NCI-H1694 (cell line): ENCODE measurements around the gene POLD1.
"Not testable (repeated sequence)": the region's sequence is repeated elsewhere in the genome, so short reads cannot be mapped to it uniquely, and the experiment has no call there.

Experiments used
- DNase-seq: peaks from one replicate; lab custom pipeline; 2025; lab: John Stamatoyannopoulos, UW

POLD1 gene

DNA sequence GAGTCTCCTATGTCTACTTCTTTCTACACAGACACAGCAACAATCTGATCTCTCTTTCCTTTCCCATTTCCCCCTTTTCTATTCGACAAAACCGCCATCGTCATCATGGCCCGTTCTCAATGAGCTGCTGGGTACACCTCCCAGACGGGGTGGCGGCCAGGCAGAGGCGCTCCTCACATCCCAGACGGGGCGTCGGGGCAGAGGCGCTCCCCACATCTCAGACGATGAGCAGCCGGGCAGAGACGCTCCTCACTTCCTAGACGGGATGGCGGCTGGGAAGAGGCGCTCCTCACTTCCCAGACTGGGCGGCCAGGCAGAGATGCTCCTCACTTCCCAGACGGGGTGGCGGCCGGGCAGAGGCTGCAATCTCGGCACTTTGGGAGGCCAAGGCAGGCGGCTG lies 6.8 kb downstream of the POLD1 start:
- not testable (repeated sequence) for DNase-seq

DNA sequence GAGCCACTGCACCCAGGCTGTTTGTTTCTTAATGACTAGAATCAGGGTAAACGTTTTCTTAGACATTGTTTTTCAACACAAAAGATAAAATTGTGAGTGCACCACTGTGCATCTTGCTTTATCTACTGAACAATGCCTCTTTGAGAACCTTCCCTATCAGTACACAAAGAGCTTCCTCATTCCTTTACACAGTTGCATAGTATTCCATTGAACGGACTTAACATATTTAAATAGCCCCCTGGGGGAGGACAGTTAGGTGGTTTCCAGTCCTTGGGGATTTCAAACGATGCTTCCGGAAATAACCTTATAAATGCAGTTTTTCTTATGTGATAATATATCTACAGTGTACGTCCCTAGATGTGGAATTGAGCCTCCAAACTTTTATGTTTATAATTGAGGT lies 8.6 kb downstream of the POLD1 start:
- no peak for DNase-seq

DNA sequence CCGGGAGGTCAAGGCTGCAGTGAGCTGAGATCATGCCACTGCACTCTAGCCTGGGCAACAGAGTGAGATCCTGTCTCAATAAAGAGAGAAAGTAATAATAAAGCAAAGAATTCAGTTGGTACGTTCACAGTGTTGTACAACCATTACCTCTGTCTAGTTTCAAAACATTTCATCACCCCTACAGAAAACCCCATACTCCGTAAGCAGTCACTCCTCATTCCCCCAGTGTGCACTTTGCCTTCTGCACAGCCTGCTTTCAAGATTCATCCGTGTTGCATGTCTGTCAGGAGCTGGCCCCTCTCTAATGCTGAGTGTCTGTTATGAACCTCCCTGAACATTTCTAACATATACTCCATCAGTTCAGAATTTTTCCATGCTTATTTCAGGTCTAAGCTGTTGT lies 9.4 kb downstream of the POLD1 start:
- no peak for DNase-seq

DNA sequence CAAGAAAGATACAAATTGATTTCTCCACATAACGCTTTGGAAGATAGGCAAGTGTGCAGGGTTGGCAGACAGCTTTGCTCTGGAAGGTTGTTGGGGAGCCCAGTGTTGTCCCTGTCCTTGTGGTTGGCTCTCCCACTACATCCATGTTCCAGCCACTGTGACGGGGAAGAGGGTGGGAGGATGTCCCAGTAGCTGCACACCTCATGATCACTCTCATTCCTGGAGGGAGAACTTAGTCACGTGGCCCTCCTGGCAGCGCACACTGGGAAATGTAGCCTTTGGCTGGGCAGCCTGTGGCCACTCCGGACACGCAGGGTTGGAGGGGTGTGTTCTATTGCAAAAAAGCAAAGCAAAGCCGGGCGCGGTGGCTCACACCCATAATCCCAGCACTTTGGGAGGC lies 9.9 kb downstream of the POLD1 start:
- DNase-seq: no peak

DNA sequence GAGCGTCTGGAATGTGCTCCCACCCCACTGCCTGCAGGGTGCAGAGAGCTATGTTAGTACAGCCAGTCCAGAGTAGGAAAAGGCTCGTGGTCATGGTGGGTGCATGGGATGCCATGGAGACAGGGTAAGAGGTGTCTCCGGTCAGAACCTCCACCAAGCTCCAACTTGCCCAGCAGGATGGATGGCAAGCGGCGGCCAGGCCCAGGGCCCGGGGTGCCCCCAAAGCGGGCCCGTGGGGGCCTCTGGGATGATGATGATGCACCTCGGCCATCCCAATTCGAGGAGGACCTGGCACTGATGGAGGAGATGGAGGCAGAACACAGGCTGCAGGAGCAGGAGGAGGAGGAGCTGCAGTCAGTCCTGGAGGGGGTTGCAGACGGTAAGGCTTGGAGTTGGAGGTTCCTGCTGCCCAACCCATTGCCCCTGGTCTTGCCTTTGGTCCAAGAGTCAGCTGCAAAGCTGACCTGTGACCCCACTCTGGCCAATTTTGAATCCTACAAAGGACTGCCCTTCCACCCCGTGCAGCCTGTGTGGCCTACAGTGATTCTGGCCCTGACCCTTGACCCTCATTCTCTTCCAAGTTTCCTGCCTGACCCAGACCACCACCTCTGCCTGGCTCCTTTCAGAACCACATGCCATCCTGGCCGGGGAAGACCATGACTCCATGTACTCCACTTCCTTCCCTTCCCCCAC lies 14.7 kb downstream of the POLD1 start:
- DNase-seq: no peak

DNA sequence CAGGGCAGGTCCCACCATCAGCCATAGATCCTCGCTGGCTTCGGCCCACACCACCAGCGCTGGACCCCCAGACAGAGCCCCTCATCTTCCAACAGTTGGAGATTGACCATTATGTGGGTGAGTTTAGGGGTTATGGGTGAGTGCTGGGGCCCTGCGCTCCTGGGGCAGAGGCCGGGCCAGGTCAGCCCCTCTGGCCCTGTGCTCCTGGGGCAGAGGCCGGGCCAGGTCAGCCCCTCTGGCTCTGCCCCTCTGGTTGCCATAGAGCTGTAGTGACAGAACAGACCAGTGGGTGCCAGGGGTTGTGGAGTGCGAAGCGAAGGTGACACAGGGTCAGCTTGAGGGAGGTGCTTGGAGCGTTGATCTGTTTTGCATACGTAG lies 15.2 kb downstream of the POLD1 start:
- DNase-seq: no peak

DNA sequence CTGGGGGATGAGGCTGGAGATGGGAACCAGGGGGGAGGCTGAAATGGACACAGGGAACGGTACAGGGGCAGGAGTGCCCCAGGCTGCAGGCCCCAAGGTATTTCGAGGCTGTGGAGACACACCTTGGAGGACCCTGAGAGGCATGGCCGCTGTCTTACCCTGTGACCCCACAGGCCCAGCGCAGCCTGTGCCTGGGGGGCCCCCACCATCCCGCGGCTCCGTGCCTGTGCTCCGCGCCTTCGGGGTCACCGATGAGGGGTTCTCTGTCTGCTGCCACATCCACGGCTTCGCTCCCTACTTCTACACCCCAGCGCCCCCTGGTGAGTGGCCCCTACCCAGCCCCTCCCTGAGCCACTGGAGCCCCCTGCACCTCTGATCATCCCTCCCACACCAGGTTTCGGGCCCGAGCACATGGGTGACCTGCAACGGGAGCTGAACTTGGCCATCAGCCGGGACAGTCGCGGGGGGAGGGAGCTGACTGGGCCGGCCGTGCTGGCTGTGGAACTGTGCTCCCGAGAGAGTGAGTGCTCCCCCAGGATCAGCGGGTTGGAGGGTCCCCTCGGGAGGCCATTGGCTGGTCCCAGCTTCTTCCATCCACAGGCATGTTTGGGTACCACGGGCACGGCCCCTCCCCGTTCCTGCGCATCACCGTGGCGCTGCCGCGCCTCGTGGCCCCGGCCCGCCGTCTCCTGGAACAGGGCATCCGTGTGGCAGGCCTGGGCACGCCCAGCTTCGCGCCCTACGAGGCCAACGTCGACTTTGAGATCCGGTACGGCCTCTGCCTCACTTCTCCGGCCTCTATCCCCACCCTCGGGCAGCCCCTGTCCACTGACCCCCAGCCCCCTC lies 17.7 kb downstream of the POLD1 start:
- DNase-seq: no peak

DNA sequence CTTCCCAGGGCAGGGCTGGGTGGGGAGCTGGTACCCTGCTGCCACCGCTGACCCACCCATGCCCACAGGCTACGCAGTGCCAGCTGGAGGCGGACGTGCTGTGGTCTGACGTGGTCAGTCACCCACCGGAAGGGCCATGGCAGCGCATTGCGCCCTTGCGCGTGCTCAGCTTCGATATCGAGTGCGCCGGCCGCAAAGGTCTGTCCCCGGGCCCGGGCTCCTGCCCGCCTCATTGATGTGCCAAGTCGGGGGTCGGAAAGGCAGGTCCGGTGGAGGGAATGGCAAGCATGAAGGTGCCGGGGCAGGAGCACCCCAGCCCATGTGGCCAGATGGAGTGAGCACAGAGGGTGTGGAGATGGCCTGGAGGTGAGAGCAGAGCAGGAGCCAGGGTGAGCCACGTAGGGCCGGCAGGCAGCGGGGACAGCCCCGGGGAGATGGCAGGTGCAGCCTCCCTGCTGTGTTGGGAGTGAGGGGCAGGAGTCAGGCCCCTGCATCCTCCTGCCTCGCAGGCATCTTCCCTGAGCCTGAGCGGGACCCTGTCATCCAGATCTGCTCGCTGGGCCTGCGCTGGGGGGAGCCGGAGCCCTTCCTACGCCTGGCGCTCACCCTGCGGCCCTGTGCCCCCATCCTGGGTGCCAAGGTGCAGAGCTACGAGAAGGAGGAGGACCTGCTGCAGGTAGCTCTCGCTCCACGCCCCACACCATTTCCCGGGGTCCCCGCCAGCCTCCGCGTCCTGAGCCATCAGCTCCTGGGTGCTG lies 18.6 kb downstream of the POLD1 start:
- DNase-seq: no peak

DNA sequence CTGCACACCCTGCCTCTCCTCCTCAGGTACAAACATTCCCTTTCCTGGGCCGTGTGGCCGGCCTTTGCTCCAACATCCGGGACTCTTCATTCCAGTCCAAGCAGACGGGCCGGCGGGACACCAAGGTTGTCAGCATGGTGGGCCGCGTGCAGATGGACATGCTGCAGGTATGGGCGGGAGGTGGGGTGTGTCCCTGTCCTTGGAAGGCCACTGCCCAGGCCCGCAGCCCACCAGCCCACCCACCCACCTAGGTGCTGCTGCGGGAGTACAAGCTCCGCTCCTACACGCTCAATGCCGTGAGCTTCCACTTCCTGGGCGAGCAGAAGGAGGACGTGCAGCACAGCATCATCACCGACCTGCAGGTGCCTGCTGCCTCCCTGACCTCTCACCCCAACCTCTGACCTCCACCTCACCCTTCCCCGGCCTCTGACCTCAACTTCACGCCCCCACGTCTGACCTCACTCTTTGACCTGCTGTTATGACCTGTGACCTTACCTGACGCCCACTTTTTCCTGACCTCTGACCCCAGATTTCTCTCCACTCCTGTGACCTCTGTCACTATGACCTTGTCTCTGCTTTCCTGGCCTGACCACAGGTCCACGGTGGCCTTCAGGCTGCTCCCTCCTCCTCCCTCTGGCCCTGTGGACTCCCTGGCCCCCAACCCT lies 22.1 kb downstream of the POLD1 start:
- no peak for DNase-seq

DNA sequence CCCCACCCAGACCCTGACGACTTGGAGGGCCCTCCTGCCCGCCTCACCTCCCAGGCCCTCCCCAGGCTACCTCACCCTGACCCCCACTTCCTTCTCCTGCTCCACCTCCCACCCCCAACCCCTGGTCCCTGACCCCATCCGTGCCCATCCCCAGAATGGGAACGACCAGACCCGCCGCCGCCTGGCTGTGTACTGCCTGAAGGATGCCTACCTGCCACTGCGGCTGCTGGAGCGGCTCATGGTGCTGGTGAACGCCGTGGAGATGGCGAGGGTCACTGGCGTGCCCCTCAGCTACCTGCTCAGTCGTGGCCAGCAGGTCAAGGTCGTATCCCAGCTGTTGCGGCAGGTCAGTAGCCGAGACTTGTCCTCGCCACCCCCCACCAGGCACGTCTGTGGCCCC lies 22.7 kb downstream of the POLD1 start:
- DNase-seq: no peak

DNA sequence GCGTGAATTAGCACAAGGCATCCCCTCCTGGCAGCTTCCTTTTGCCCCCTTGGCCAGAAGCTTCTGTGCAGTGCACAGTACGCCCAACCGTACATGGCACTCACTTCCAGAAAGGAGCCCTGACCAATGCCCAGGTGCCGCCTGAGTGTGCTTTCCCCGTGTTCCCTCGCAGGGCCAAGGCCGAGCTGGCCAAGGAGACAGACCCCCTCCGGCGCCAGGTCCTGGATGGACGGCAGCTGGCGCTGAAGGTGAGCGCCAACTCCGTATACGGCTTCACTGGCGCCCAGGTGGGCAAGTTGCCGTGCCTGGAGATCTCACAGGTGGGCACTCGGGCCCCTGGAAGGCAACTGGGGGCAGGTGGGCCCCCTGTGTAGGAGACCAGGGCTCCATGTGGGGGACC lies 25.2 kb downstream of the POLD1 start:
- no peak for DNase-seq

DNA sequence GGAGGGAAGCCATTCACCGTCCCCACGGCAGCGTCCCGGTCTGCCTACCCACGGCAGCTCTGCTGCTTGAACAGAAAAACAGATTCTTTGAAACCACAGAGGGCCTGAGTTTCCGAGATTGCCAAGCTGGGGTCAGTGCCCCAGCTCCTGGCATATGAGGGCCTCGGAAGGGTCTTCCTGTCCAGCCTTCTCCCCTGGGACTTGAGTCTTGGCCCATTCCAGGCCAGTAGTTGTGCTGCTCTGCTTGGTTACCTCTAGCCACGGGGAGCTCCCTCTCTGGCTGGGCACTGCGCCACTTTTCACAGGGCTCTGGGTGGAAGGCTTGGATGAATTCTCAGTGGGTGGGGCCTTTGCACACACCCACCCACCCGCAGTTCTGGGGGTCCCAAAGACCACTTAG lies 26.0 kb downstream of the POLD1 start:
- no peak for DNase-seq

DNA sequence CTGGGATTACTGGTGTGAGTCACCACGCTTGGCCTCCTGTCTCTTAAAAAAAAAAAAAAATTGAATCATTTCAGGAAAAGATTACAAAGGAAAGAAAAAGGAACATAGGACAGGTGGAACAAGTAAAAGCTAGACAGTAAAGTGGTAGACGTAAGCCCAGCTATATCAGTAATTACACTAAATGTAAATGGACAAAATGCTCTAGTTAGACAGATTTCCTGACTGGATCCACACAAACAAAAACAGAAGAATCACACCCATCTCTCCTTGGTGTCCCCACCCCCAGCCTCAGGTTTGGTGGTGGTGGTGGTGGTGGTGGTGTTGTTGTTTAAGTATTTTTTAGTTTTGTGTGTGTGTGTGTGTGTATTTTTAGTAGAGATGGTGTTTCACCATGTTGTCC lies 28.3 kb downstream of the POLD1 start:
- DNase-seq: no peak

DNA sequence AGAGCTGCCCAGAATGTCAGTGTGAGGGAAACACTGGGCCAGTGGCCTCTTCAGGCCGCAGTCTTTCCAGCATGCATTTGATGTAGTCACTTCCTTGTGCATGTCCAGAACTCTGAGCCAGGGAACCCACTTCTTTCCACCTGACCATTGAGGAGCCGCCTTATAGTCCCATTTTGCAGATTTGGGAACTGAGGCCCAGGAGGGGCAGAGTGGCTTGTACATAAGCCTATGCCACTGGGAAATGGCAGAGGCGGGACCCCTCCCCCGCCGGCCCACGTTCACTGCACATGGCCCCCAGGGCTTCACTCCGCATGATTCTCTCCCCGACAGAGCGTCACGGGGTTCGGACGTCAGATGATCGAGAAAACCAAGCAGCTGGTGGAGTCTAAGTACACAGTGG lies 28.9 kb downstream of the POLD1 start:
- DNase-seq: no peak

DNA sequence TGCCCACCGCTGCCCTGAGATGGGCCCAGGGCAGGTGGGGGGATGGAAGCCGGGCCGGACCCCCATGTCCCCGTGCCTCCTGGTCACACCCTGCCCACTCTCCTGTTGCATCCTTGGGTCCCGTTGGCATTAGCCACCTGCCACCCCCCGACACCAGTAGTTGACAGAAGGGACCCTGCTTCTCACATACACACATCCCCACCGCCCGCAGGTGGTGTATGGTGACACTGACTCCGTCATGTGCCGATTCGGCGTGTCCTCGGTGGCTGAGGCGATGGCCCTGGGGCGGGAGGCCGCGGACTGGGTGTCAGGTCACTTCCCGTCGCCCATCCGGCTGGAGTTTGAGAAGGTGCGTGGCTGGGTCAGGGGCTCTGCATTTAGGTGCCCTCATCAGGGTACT lies 29.4 kb downstream of the POLD1 start:
- no peak for DNase-seq

DNA sequence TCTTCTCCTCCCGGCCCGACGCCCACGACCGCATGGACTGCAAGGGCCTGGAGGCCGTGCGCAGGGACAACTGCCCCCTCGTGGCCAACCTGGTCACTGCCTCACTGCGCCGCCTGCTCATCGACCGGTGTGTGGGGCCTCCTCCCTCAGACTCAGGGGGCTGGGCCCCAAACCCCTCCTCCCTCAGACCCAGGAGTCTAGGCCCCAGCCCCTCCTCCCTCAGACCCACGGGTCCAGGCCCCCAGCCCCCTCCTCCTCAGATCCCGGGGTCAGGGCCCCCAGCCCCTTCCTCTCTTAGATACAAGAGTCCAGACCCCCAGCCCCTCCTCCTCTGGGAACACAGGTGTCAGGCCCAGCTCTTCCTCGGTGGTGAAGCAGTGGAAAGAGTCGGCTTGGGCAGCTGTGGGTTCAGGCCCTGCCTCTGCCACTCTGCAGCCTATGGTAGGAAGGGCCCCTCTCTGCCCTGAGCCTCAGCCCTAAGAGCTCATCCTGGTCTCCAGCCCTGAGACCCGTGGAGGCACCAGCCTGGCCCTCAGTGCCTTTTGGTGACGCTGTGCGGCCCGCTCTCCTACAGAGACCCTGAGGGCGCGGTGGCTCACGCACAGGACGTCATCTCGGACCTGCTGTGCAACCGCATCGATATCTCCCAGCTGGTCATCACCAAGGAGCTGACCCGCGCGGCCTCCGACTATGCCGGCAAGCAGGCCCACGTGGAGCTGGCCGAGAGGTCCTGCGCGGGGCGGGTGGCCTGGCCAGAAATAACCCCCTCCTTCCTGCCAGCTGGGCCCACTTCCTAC lies 30.9 kb downstream of the POLD1 start:
- DNase-seq: peak; percentile 20

DNA sequence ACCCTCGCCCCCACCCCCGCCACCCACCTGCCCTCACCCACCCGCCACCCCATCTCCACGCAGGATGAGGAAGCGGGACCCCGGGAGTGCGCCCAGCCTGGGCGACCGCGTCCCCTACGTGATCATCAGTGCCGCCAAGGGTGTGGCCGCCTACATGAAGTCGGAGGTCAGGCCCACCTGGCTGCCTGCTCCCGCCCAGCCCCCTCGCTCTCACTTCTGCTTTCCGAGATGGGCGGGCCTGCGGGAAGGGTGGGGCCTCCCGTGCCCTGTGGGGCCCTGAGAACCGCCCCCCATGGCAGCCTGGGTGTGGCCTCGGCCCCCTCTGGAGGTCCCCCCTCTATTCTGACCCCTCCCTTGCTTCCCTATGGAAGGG lies 31.5 kb downstream of the POLD1 start:
- DNase-seq: no peak

DNA sequence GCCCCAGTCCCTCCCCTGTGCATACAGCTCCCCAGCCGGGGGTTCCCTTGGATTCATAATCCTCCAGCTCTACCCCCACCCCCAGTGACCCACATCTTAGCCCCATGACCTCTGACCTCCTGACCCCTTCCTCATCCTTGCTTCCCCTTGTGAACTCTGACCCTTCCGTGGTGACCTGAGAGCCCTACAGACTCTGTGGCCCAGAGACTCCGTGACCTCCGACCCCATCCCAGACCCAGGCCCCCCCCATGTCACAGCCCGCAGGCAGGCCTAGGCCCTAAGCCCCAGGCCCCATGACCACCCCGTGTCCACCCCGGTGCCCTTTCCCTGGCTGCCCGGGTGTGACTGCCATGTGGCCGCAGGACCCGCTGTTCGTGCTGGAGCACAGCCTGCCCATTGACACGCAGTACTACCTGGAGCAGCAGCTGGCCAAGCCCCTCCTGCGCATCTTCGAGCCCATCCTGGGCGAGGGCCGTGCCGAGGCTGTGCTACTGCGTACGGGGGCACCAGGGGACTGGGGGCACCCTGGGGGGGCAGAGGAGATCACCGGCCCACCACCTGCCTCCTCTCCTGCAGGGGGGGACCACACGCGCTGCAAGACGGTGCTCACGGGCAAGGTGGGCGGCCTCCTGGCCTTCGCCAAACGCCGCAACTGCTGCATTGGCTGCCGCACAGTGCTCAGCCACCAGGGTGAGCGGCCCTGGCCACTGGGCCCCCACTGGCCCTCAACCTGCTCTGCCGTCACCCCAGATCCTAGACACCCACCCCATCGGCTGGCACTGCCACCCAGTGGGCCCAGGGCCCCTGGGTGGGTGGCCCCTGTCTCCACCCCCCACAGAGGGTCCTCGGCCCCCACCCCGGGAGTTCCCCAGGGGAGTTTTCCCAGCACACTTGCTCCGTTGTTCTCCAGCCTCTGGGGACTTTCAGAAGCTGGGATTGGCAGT lies 32.2 kb downstream of the POLD1 start:
- no peak for DNase-seq

DNA sequence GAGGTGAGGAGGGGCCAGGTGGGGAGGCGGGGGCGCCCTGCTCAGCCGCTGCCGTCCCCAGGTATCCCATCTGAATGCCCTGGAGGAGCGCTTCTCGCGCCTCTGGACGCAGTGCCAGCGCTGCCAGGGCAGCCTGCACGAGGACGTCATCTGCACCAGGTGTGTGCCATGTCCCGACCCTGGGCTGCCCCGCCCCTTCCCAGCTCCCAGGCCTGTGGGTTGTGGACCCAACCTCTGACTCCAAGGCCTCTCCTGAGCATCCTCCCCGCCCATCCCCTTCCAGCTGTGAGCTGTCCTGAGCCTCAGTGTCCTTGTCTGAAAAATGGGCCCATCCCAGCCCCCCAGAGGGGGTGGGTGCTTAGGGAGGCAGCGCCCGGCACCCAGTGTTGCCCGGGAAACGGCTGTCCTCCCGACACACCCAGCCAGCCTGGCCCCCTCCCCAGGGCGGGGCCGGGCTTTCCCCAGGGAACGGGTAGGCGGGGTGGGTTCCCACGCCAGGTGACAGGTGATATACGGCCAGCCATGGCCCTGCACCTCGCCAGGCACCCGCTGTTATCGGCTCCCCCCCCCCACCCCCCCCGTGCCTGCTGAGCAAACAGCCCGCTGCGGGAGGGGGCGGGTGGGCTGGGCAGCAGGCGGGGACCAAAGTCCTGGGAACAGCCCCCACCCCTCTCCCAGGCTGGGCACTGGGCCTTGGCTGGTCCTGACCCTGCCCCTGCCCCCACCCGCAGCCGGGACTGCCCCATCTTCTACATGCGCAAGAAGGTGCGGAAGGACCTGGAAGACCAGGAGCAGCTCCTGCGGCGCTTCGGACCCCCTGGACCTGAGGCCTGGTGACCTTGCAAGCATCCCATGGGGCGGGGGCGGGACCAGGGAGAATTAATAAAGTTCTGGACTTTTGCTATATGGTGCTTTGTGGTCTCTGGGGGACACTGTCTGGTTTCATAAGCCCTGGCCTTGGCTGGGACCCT lies 33.2 kb downstream of the POLD1 start:
- DNase-seq: no peak
